Activated CD4-positive, alpha-beta T cell treated with anti-CD3 and anti-CD28 coated beads, Interleukin-2, Interleukin-4, amounts not matched to agents 100 ng/mL and 50 ng/mL, durations not matched to agents 16 hours and 8 hours (primary cell): ENCODE data around the gene COG5.

ENCODE experiments used
- DNase-seq: peaks from one replicate; pipeline ENCODE4 v3.0.0-alpha.2; 2020; ENCODE audit warnings: low spot score

COG5 gene

DNA sequence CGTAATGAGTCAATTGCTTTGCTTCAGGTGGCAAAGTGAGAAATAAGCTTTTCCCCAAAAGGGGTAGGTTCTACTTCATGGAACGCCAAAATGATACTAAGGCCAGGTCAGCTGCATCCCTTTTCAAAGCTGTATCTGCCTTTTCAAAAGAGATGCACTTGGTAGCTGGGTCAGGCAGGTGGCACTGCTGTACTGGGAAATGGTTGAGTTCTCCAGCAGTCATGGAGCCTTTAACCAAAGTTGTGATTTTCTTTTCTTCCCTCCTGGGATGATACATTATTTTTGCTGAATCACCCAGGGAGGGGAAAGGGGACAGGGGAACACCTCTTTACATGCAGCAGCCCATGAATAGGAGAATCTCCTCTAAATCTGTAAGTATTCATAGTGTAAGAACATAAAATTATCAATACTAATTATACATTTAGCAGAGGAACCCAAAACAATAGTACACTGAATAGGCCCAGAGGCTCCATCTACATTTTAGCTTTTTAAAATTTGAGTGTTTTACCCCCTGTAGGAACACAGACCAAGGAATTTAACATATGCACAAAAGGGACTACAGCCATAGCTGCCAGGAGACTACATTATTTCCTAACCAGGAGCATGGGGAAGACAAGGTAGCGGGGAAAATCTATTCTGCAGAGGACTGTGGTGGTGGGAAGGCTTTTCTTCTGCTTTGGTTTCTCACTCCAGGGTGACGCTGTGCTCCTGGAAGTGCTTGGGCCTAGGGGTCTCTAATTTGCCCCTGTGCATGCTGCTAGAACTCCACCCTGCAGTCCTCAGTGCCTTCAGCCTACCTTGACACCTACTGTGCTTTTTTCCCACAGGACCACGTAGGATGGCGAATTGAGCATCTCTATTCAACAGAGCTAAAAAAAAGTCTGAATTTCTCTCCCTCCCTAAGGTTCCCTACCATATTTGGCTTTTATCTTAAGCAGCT lies 100.3 kb downstream of the COG5 start:
- peak; percentile 30 for DNase-seq

DNA sequence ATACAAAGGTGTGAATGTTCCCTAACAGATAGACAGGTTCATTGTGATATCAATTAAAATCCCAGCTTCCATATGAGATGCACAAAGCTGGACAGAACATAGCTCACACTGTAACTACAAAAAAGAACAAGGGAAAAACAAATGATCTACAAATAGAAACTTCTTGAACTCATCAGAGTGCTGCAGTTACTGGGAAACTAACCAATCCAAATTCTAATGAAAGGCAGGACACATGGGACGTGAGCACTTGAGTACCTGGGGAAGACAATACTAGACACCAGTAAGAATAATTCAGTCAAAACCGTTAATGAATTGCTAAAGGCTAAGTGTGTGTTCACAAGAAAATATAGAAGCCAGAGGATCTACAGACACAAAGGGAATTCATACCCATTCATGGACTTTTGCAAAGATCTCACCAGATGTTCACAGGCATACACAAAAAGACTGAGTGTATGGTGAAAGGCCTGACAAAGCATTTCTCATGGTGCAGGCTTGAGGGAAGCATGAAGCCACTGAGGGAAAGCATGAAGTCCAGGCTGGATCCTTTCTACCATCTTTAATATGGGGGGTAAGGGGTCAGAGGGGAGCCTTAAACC lies 101.7 kb downstream of the COG5 start:
- no peak for DNase-seq

GRCh38 chr7:107453388-107453787 lies 110.3 kb downstream of the COG5 start:
- no peak for DNase-seq

GRCh38 chr7:107450970-107451369 lies 112.8 kb downstream of the COG5 start:
- DNase-seq, result no peak

GRCh38 chr7:107446988-107447387 lies 116.7 kb downstream of the COG5 start:
- no peak for DNase-seq

GRCh38 chr7:107446531-107446930 lies 117.2 kb downstream of the COG5 start:
- DNase-seq, result peak; percentile 13

DNA sequence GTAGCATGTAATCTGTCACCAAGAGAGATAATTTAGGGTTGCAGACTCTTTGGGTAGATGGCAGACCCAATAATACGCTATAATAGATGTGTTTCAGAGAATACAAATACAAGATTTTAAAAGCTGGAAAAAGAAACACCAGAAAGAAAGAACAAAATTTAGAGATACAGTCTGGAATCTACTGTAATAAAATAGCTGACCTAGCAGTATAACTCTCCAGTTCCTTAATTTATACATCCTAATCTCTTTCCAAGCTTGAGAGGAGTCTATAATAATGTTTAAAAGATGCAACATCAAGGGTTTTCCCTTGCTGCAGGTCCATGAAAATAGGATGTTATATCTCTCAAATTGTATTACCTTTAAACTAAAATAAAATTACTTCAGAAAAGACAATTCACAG lies 121.0 kb downstream of the COG5 start:
- DNase-seq, result no peak

- DNase-seq, result no peak
Measured at GRCh38 chr7:107441581-107442422, 121.9 kb downstream of the COG5 start.

DNA sequence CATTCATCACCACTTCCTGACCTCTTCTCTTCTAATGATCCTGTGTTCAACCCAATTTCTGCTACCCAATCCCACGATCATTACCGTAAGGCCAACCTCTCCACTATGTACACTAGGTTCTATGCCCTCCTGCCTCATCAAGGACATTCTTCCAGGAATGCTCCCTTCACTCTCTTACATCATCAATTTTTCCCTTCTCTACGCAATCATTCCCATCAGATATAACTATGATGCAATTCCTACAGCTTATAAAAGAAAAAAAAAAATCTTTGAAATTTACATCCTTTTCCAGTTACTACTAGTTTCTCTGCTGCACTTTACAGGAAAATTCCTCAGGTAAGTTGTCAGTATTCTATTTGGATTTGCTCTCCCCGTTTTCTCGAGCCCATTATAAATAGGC lies 124.7 kb downstream of the COG5 start:
- no peak for DNase-seq

GRCh38 chr7:107435749-107436148 lies 128.0 kb downstream of the COG5 start:
- no peak for DNase-seq

DNA sequence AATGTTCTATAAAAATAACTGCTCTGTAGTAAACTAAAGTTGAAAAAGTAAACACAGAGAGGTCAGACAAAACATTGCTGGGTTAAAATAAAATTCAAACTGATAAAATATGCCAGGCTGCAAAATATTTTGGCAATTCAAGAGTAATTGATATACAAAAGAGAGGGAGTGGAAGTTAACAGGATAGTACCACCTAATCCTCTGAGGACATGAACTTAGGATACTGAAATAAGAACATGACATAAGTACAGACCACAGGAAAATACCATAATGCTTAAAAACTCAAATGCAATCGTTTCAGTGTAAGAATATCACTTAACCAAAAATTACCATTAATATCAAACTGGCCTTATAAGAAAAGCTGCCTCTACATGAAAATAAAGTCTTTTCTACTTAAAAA lies 131.5 kb downstream of the COG5 start:
- DNase-seq, result no peak

DNA sequence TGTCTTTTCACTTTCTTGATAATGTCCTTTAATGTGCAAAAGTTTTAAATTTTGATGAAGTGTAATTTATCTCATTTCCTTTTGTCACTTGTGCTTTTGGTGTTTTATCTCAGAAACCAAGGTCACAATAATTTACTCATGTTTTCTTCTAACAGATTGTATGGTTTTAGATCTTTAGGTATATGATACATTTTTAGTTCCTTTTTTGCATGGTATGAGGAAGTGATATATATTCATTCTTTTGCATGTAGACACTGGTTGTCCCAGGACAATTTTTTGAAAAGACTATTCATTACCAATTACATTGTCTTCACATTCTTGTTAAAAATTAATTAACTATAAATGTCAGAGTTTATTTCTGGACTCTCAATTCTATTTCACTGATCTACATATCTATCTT lies 133.7 kb downstream of the COG5 start:
- no peak for DNase-seq

- no peak for DNase-seq
Measured at GRCh38 chr7:107428642-107429041, 135.1 kb downstream of the COG5 start.

- no peak for DNase-seq
Measured at GRCh38 chr7:107427462-107427861, 136.3 kb downstream of the COG5 start.

GRCh38 chr7:107414198-107414597 lies 149.5 kb downstream of the COG5 start:
- no peak for DNase-seq

DNA sequence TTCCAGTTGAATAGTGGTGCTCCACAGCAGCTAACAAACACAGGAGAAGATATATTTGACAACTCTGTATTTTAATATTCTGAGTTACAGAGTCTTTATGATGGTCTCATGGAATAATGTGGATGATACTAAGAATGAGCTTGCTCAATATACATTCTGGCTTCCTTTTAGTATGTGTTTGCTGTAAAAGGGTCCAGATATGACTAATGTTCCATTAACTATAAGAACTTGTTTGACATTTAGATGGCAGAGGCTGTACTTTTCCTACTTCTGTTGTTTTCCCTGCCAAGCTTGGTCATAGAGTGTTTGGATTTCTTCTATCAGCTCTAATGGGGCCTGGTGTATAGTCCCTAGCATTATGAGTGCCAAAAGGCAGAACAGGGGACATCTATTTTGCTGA lies 155.4 kb downstream of the COG5 start:
- DNase-seq, result no peak

GRCh38 chr7:107405559-107405958 lies 158.2 kb downstream of the COG5 start:
- DNase-seq, result no peak

DNA sequence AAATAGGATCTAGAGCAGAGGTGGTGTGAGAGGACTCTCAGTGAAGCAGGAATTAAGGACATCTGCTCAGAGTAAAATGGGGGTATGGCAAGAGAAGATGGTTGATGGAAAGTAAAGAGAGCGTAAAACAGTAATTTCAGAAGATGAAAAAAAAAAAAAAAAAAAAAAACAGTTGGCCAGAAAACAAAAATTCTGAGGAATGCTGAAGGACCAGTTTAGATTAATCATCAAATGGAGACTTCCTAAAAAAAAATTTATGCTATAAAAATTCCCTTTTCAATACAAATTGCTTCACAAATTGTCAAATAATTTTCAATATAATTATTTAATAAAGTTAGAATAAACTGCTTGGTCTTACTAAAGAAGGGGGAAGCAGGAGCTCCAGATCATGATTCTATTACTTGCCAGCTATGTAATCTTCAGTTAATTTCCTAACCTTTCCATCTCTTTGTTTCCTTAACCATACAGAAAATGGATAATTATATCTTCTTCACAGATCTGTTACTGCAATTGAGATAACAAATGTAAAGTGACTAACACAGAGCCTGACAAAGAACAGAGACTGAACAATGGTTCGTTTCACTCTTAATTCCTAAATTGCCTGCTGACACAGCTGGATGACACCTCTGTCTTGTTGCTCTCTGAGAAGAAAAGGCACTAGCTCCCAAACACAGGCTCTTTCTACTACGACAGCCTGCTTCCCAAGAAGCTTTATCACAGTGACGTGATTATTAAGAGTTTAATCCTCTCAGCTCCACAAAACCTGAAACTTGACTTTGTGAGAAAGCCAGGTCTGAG lies 158.8 kb downstream of the COG5 start:
- no peak for DNase-seq

GRCh38 chr7:107398161-107398560 lies 165.6 kb downstream of the COG5 start:
- no peak for DNase-seq

- peak; percentile 6 for DNase-seq
Measured at GRCh38 chr7:107396990-107397389, 166.7 kb downstream of the COG5 start.

DNA sequence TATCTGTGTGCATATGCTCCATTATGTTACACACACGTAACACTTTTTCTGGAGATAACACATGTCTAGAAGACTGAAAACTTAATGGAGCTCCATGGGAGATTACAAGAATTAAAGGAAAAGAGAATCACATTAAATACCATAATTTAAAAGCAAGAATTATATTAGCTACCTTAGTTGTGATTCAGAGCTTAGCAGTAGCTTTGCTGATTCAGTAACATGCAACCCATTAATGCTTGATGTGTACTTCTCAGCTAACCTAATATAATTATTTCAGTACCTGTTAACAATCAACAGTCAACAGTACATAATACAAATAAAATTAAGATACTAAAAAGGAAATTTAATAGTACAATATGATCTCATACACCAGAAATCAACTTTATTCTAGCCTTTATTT lies 167.6 kb downstream of the COG5 start:
- DNase-seq, result no peak

DNA sequence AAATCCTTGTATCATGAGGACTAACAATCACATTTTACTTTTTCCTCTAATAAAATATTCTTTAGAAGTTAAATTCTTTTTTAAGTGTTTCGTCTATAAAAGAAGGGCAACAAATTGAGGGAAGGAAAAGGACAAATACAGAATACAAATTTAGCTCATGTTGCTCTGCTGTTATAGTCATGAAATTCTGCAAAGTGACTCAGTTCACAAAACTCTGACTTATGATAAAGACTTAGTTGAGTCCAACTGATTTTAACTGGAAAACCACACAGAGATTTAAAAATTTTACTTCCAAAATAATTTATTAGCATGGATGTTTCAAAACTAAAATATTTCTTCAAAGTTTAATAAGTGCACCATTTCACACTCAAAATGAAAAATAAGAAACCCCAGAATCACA lies 168.9 kb downstream of the COG5 start:
- no peak for DNase-seq
